Activated CD4-positive, alpha-beta T cell treated with anti-CD3 and anti-CD28 coated beads for 36 hours (primary cell): ENCODE results near the gene XRCC4. TPM values are rescaled to one million over a fixed set of nuclear protein-coding genes. Genes with fewer than 3 reads are reported as not detected.

Experiments used
- ATAC-seq: fragments of 200-7000 bp; cut with Tn5 transposase; one replicate; pipeline ENCODE4 v1.10.0; 2021; ENCODE audit warnings: mild to moderate bottlenecking, moderate library complexity
- CTCF ChIA-PET: fragments of 350-600 bp; sonication (Branson Sonifier 250); formaldehyde crosslinking; loops from one replicate; lab custom pipeline; 2021; ENCODE audit warnings: antibody characterized with exemption; lab: Charles Lee
- POLR2A ChIA-PET: fragments of 350-600 bp; sonication (Branson Sonifier 250); formaldehyde crosslinking; loops from one replicate; lab custom pipeline; 2021; ENCODE audit warnings: antibody characterized with exemption, inconsistent platforms; lab: Charles Lee
- DNase-seq: peaks from one replicate; pipeline ENCODE4 v3.0.0-alpha.2; 2020
- H3K27ac Mint-ChIP-seq: one replicate; pipeline ENCODE4 v1.8.0; 2021; ENCODE audit warnings: mixed read lengths
- H3K27me3 Mint-ChIP-seq: one replicate; pipeline ENCODE4 v1.8.0; 2021; ENCODE audit warnings: mixed read lengths
- H3K36me3 Mint-ChIP-seq: one replicate; pipeline ENCODE4 v1.8.0; 2021; ENCODE audit warnings: low read depth, mixed read lengths
- H3K4me1 Mint-ChIP-seq: one replicate; pipeline ENCODE4 v1.8.0; 2021; ENCODE audit warnings: mixed read lengths
- H3K4me3 Mint-ChIP-seq: one replicate; pipeline ENCODE4 v1.8.0; 2021; ENCODE audit warnings: mild to moderate bottlenecking, moderate library complexity, mixed read lengths
- H3K9me3 Mint-ChIP-seq: one replicate; pipeline ENCODE4 v1.8.0; 2021; ENCODE audit warnings: low read depth, mixed read lengths
- intact Hi-C, 2 experiments: fragments of 100-400 bp; cut with DNase I in 1 of 2; cut with micrococcal nuclease in 1 of 2; formaldehyde crosslinking; loops; one replicate each; pipeline versions ENCODE4 v1.14.2 to v1.15.1; 2022 to 2024; cut with DNase I, micrococcal nuclease
- total RNA-seq, 2 experiments: library from RNA; stranded (reverse); gene quantifications; one replicate each; pipeline ENCODE4 v1.2.3, GENCODE V29; 2021

XRCC4 gene
- total RNA-seq, 2 experiments from 2014 or later: 13.7 to 16.9 TPM

DNA sequence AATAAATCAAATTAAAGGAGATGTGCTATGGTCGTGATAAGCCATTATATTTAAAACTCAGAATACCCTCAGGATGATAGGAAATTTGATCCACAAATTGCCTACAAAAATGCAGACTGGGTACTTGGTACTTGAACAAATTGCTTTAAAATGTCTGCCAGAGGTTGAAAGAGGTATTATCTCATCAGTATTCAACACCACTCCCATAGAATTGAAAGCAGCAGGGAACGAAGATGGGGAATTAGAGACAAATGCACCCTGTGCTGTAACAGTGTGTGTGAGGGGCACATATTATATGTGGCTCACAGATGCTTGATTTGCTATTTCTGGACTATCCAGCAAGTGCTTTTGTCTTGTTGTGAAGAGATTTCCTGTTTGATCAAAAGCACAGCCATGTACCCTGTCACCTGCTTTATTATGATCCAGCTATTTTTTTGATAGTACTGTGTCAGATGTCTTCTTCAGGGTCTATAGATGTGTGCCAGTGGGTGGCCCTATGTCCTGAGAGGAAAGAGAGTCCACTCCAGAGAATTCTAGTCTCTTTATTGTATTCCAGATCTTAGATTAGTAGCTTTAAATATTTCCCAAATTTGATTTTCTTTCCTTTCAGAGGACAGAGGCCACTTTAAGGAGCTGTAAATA is 120.1 kb downstream of the XRCC4 start:
- no peak overlapping the region for H3K4me3 Mint-ChIP-seq

DNA sequence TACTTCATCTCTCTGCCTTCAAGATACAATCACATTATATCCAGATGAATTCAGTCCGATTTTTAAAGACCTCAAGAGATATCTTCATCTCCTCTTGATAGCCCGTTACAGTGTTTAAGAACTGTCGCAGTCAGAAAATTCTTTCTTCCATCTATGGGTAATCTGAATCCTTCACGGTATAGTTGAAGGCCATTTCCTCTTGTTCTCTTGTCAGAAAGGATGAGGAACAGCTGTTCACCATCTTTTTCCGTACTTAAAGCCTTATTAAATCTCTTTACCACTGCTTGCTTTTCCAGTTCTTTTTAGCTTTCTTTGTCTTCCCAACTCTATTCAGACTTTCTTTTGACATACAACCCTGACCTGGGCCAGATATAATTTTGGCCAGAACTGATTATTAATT is 121.8 kb downstream of the XRCC4 start:
- no peak for DNase-seq
- H3K4me3 Mint-ChIP-seq: no peak overlapping the region
- H3K36me3 Mint-ChIP-seq: peaks cover 6% of the 10 kb centered on the region
- POLR2A ChIA-PET: no interaction called here
- no peaks in the 10 kb centered on the region for H3K27me3 Mint-ChIP-seq
- no peaks in the 10 kb centered on the region for H3K4me1 Mint-ChIP-seq
- intact Hi-C loops: no loop called here
- no peaks in the 10 kb centered on the region for H3K9me3 Mint-ChIP-seq
- no peak for ATAC-seq
- no peak overlapping the region for H3K27ac Mint-ChIP-seq
- CTCF ChIA-PET: no interaction called here

More for the DNA sequence above, 120.1 kb downstream of the XRCC4 start:
- Mint-ChIP-seq H3K27ac (no peak overlapping the region), H3K4me1 (no peaks in the 10 kb centered on the region), H3K27me3 (no peaks in the 10 kb centered on the region), H3K36me3 (peaks cover 6% of the 10 kb centered on the region), H3K9me3 (no peaks in the 10 kb centered on the region)
- intact Hi-C loops: no loop called here
- POLR2A ChIA-PET: no interaction called here
- CTCF ChIA-PET: no interaction called here
- ATAC-seq (no peak), DNase-seq (no peak)

DNA sequence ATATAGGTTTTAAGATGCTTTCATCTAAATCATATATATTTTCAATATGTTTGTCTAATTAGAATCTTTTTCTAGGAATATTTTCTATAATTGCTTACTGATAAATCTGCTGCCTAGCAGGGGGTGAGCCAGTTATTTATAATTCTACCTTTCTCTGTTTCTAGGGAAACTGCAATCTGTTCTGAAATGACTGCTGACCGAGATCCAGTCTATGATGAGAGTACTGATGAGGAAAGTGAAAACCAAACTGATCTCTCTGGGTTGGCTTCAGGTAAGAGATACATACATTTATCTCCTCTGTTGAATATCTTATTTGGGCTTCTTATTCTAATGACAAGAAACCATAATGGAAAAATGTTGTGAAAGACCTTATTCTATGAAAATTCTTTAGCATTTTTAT is 127.3 kb downstream of the XRCC4 start:
- no peaks in the 10 kb centered on the region for H3K27me3 Mint-ChIP-seq
- peaks cover 10% of the 10 kb centered on the region for H3K36me3 Mint-ChIP-seq
- no peak overlapping the region for H3K4me3 Mint-ChIP-seq
- H3K9me3 Mint-ChIP-seq: no peaks in the 10 kb centered on the region
- no peak overlapping the region for H3K27ac Mint-ChIP-seq
- ChIA-PET CTCF (no interaction called here), POLR2A (no interaction called here)
- intact Hi-C loops: no loop called here
- DNase-seq: no peak
- ATAC-seq: no peak
- H3K4me1 Mint-ChIP-seq: no peaks in the 10 kb centered on the region

DNA sequence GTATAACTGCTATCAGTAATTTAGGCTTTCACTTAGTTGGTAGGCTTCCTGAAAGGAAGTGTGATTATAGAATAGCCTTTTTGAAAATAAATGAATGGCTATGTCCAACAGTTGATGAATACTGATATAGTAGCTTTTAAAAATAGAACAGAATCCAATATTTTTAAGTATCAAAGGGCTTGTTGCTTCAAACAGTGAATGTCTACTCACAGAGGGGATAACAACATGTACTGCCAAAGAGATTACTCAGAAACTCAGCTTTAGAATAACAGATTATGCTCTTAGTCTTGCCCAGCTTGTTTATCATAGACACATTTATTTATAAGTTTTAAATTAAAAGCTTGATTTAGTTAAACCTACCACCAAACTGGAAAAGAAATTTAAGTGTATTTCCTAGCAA is 132.6 kb downstream of the XRCC4 start:
- no peaks in the 10 kb centered on the region for H3K27me3 Mint-ChIP-seq
- intact Hi-C loops: no loop called here
- H3K27ac Mint-ChIP-seq: no peak overlapping the region
- ATAC-seq (no peak), DNase-seq (no peak)
- CTCF ChIA-PET: no interaction called here
- POLR2A ChIA-PET: no interaction called here
- H3K9me3 Mint-ChIP-seq: no peaks in the 10 kb centered on the region
- no peaks in the 10 kb centered on the region for H3K4me1 Mint-ChIP-seq
- peaks cover 10% of the 10 kb centered on the region for H3K36me3 Mint-ChIP-seq
- no peak overlapping the region for H3K4me3 Mint-ChIP-seq

DNA sequence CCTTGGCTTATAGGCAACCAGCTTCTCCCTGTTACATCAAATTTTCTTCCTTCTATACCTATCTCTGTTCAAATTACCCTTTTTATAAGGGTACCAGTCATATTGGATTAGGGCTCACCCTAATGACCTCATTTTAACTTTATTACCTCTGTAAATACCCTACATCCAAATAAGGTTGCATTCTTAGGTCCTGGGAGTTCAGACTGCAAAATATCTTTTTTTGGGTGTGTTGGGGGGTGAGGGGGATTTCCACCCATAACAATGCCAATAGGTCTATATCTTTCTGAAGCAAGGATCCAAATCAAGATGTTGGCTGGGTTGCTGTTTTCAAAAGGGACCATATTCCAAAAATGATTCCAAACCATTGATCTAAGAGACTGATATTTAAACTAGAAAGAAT is 141.7 kb downstream of the XRCC4 start:
- Mint-ChIP-seq H3K27ac (no peak overlapping the region), H3K36me3 (peaks cover 5% of the 10 kb centered on the region), H3K27me3 (no peaks in the 10 kb centered on the region), H3K4me1 (no peaks in the 10 kb centered on the region), H3K4me3 (no peak overlapping the region), H3K9me3 (no peaks in the 10 kb centered on the region)
- intact Hi-C loops: no loop called here
- CTCF ChIA-PET: no interaction called here
- POLR2A ChIA-PET: no interaction called here
- ATAC-seq (no peak), DNase-seq (no peak)

DNA sequence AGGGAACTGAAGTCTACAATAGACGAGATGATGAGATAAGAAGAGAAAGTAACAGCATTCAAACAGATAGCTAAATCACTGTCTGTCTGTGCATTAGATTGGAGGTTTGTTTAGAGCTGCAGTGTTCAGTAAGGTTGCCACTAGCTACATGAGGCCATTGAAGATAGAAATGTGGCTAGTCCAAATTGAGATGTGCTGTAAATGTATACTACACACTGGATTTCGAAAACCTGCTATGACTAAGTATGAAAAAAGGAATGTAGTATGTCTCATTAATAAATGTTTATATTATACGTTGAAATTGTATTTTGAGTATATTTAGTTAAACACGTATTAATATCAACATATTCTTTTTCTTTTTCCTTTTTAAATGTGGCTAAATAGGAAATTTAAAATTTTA is 142.1 kb downstream of the XRCC4 start:
- no peaks in the 10 kb centered on the region for H3K9me3 Mint-ChIP-seq
- H3K27ac Mint-ChIP-seq: no peak overlapping the region
- H3K27me3 Mint-ChIP-seq: no peaks in the 10 kb centered on the region
- H3K36me3 Mint-ChIP-seq: peaks cover 5% of the 10 kb centered on the region
- ATAC-seq (no peak), DNase-seq (no peak)
- H3K4me3 Mint-ChIP-seq: no peak overlapping the region
- POLR2A ChIA-PET: no interaction called here
- intact Hi-C loops: no loop called here
- no peaks in the 10 kb centered on the region for H3K4me1 Mint-ChIP-seq
- CTCF ChIA-PET: no interaction called here

DNA sequence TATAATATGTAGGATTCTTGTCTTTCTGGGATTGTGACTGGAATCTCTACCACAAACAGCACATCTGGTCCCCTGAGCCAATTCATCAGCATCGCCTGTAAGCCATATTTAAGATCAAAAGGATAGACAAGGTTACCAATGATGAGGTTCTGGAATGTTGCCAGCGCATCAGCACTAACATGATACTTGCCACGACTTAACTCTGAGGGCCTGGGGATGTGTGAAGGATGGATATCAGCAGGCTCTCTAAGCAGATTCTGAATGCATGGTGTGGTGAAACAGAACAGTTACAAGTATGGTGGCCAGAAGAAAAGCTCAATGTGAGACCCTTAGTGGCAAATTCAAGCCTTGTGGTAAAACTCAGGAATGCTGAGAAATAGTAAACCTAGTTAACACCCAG is 143.0 kb downstream of the XRCC4 start:
- Mint-ChIP-seq H3K4me1 (no peaks in the 10 kb centered on the region), H3K27ac (no peak overlapping the region), H3K9me3 (no peaks in the 10 kb centered on the region), H3K36me3 (peaks cover 5% of the 10 kb centered on the region), H3K4me3 (no peak overlapping the region), H3K27me3 (no peaks in the 10 kb centered on the region)
- intact Hi-C loops: no loop called here
- DNase-seq (no peak), ATAC-seq (no peak)
- ChIA-PET POLR2A (no interaction called here), CTCF (no interaction called here)

DNA sequence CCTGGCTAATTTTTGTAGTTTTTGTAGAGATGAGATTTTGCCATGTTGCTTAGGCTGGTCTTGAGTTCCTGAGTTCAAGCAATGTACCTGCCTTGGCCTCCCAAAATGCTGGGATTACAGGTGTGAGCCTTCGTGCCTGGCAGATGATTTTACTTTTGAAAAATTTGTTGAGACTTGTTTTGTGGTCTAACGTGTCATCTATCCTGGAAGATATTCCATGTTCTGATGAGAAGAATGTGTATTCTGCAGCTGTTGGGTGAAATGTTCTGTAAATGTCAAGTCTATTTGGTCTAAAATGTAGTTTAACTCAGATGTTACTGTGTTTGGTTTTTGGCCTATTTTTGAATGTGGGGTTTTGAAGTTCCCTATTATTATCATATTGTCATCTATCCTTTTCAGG is 145.6 kb downstream of the XRCC4 start:
- CTCF ChIA-PET: no interaction called here
- Mint-ChIP-seq H3K36me3 (peaks cover 5% of the 10 kb centered on the region), H3K4me1 (no peaks in the 10 kb centered on the region), H3K27ac (no peak overlapping the region), H3K27me3 (no peaks in the 10 kb centered on the region), H3K4me3 (no peak overlapping the region), H3K9me3 (no peaks in the 10 kb centered on the region)
- POLR2A ChIA-PET: no interaction called here
- DNase-seq (no peak), ATAC-seq (no peak)
- intact Hi-C loops: no loop called here

DNA sequence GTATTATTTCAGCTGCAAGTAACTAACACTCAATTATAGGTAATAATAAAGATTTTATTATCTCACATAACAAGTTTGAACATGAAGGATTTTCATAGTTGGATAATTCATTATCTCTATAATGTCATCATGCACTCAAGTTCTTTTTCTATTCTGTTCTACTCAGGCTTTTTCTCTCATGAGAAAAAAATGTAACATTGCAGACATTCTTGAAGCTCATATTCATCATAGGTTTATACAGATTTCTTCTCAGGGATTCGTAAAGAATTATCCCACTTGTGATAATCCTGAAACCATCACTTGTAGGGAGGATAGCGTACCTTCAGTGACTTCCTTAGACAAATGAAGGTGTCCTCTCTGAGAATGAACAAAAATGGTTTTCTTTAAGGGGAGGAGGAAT is 150.3 kb downstream of the XRCC4 start:
- DNase-seq: no peak
- CTCF ChIA-PET: no interaction called here
- no peak for ATAC-seq
- Mint-ChIP-seq H3K27ac (no peak overlapping the region), H3K4me1 (no peaks in the 10 kb centered on the region), H3K4me3 (no peak overlapping the region), H3K36me3 (peaks cover 2% of the 10 kb centered on the region), H3K9me3 (no peaks in the 10 kb centered on the region), H3K27me3 (no peaks in the 10 kb centered on the region)
- intact Hi-C loops: no loop called here
- POLR2A ChIA-PET: no interaction called here

DNA sequence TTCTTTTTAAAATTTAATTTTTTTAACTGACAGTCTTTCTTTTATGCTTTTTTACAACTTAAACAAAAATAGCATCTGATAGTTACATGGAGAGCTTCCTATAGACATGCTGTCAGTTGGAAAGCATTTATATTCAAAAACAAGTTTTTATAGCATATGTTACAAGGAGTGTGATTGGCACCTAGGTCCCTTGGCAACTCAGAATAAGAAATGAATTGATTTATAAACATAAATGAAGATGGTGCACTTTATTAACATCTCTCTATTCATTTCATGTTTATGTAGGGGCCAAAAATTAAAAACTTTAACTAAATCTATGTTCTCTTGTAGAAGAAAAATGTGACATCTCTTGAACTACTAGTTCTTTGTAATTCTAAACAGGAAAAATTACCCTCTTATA is 153.2 kb downstream of the XRCC4 start:
- DNase-seq (no peak), ATAC-seq (no peak)
- Mint-ChIP-seq H3K4me1 (no peaks in the 10 kb centered on the region), H3K27me3 (no peaks in the 10 kb centered on the region), H3K36me3 (no peaks in the 10 kb centered on the region), H3K4me3 (no peak overlapping the region), H3K27ac (no peak overlapping the region), H3K9me3 (no peaks in the 10 kb centered on the region)
- ChIA-PET POLR2A (no interaction called here), CTCF (no interaction called here)
- intact Hi-C loops: no loop called here

DNA sequence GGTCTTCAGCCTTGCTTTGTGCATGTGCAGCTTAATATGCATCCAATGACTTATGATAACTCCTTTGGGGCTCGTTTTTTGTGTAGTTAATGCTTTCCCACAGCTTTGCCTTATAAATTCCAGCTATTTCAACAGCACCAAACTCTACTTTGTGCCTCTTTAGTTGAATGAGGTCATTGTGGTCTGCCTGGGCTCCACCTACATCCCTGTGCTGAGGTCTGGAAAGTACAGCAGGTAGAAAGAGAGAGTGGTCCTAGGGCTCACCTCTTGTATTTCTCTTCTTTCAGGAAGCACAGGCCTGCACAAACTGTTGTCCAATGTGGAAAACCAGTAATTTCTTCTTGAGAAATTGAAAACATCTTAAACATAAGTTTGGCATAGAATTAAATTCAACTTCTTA is 167.2 kb downstream of the XRCC4 start:
- H3K9me3 Mint-ChIP-seq: no peaks in the 10 kb centered on the region
- ATAC-seq: no peak

DNA sequence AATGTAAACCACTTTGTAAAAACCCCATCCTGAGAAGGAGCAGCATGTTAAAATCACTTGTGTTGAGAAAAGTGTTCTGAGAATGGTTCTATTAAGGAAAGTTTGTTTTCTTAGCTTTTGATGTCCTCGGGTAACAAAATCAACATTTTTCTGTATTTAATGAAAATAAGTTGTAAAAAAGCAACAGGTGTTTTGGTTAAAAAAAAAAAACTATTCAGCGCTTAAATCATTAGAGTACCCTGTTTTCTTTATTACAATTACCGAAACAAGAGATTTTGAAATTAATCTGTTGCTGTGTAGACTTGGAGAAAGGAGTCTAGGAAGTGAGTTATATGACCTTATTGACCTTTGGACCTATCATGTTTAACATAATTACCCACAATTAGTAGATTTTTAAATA is 167.7 kb downstream of the XRCC4 start:
- DNase-seq: no peak
- Mint-ChIP-seq H3K4me3 (no peak overlapping the region), H3K4me1 (no peaks in the 10 kb centered on the region), H3K27ac (no peak overlapping the region), H3K9me3 (no peaks in the 10 kb centered on the region), H3K27me3 (no peaks in the 10 kb centered on the region), H3K36me3 (no peaks in the 10 kb centered on the region)
- ATAC-seq: no peak
- POLR2A ChIA-PET: no interaction called here
- CTCF ChIA-PET: no interaction called here
- intact Hi-C loops: no loop called here

More for the DNA sequence above, 167.2 kb downstream of the XRCC4 start:
- H3K27ac Mint-ChIP-seq: no peak overlapping the region
- no peaks in the 10 kb centered on the region for H3K4me1 Mint-ChIP-seq
- H3K4me3 Mint-ChIP-seq: no peak overlapping the region
- ChIA-PET CTCF (no interaction called here), POLR2A (no interaction called here)
- DNase-seq: no peak
- intact Hi-C loops: no loop called here
- H3K27me3 Mint-ChIP-seq: no peaks in the 10 kb centered on the region
- no peaks in the 10 kb centered on the region for H3K36me3 Mint-ChIP-seq

DNA sequence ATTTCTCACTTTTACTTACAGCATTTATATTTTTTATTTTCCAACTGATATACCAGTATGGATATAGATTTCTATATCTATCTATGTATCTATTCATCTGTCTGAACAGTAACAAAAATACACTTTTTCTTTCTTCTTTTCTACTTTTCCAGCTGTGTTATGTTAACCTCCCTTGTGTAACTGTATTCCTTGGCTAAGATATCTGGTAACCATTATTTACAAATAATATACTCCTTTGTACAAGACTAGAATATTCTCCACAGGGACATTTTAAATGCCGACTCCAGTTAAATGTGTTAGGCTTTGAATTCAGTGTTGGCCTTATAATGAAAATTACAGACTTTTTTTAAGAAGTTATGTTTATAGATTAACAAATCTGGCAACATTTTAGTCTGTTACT is 168.7 kb downstream of the XRCC4 start:
- intact Hi-C loops: no loop called here
- H3K9me3 Mint-ChIP-seq: no peaks in the 10 kb centered on the region
- H3K27me3 Mint-ChIP-seq: no peaks in the 10 kb centered on the region
- ChIA-PET CTCF (no interaction called here), POLR2A (no interaction called here)
- no peaks in the 10 kb centered on the region for H3K4me1 Mint-ChIP-seq
- no peaks in the 10 kb centered on the region for H3K36me3 Mint-ChIP-seq
- no peak overlapping the region for H3K27ac Mint-ChIP-seq
- H3K4me3 Mint-ChIP-seq: no peak overlapping the region
- ATAC-seq: no peak
- DNase-seq: no peak
